CD4-positive, alpha-beta T cell treated with Interleukin-12 subunit alpha and Interleukin-12 subunit beta, for 1 hour (primary cell): ENCODE results near the gene ZNHIT1.
"Not testable (repeated sequence)": the region's sequence is repeated elsewhere in the genome, so short reads cannot be mapped to it uniquely, and the experiment has no call there.

Experiments used
- DNase-seq: peaks from one replicate; pipeline ENCODE4 v3.0.0-alpha.2; 2020

The ZNHIT1 gene

DNA sequence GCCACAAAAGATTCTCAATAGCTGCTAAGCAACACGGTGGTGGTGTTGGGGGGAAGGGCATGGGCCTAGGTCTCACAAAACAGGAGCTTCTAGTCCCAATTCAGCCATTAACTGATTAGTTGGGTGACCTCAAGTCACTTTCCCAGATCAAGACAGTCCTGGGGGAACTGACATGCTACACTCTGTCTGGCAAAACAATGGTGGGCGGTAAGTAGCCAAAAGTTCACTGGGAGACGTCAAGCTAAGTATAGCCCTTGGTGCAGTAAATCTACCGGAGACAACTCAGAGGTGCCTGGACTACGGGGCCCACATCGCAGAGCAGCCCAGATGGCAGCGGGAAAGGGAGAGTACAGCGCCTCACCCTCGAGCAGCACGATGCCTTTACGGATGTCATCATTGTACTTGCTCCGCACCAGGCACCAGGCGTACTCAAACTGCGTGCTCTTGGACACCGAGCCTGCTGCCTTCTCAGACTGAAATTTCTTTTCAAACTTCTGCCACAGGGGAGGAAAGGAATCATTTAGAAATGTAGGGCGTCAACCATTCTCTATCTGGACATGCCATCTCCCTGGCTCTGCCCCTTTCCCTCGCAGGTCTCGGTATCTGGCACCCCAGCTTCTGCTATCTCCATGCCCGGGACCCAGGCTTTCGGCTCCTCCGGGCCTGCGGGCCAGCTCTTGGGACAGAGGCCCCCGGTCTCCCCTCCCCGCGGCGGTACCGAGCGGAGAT is 25.8 kb downstream of the ZNHIT1 start:
- DNase-seq = no peak

DNA sequence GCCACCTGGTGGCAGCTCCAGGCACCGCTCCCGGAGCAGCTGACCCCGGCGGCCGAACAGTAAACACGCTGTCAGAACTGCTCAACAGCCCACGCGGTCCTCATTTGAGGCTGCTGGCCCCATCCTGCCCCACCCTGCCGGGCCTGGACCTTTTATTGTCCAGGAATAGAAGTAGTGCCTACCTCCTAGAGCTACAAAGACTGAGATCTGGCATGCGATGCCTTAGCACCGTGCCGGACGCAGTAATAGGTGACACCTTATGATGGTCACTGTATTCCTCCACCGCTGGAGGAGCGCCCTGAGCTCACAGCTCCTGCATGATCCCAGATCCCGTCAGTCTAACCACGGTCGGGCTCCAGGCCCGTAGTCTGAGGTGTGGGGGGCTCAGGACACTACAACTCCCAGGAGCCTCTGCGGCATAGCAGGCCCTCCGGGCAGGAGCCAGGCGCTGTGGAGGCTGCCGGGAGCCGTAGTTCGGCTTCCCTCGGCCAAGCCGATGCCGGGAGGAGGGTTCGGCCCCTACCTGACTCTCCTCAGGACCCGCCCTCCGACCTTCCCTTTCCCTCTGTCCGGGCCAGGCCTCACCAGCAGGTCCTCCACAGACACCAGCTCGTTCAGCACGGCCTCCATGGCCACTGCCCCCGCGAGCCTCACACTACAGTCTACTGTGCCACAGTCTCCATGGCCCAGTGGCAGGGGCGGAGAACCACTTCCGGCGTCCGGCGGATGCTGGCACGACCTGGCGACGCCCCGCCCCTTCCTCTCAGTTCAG is 26.6 kb downstream of the ZNHIT1 start, which contains the start of gene FIS1:
Gene FIS1 (minus strand): TSS at position 707 of the 772 bp plus-strand sequence. CDS start 77 bp downstream, at position 630.
- DNase-seq = peak; percentile 92

DNA sequence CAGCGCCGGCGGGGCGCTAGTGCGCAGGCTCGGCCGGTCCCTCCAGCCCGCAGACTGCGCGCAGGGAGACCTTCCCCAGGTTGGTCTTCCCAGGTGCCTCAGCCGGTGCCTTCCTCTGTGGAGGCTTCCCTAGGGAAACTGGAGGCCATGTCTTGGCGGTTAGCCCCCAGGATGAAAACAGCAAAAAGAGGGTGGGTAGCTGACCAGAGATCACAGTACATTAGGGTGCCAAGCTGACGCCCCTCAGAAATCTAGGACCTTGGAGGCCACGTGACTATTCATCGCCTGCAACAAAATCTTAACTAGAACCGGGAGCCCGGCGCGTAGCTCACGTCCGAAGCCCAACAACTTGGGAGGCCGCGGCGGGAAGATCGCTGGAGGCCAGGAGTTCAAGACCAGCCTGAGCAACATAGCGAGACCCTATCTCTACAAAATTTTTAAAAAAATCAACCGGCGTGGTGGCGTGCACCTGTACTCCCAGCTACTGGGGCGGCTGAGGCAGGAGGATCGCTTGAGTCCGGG is 27.2 kb downstream of the ZNHIT1 start:
- no peak for DNase-seq

DNA sequence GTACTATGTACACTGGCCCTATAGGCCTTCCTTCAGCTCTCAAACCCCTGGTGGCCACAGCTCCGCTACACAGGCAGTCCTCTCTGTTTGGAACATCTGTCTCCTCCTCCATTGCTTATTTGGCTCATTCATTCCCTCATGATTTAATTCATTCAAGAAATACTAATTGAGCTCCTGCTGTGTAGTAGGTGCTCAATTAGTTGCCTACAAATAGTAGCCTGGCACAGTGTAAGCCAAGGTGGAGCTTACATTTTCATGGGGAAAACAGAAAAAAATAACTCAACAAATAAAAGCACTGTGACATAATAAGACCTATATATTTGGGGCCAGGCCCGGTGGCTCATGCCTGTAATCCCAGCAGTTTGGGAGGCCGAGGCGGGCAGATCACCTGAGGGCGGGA is 30.3 kb downstream of the ZNHIT1 start:
- DNase-seq = no peak

DNA sequence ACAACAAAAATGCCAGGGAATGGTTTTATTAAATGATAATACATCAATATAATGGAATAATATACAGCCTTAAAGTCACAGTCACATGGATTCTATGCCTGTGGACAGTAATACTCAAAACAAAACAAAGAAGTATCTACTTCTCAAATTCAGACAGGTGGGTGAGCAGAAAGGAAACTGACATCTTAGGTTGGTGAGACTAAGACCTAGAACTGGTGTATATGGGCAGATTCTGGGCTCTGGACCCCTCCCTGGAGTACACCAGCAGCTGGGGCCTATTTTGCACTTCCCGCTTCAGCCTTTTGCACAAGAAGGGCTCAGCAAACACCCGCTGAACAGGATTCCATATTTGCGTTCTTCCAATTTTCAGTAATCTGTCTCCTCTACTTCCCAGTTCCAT is 32.4 kb downstream of the ZNHIT1 start:
- DNase-seq = no peak

DNA sequence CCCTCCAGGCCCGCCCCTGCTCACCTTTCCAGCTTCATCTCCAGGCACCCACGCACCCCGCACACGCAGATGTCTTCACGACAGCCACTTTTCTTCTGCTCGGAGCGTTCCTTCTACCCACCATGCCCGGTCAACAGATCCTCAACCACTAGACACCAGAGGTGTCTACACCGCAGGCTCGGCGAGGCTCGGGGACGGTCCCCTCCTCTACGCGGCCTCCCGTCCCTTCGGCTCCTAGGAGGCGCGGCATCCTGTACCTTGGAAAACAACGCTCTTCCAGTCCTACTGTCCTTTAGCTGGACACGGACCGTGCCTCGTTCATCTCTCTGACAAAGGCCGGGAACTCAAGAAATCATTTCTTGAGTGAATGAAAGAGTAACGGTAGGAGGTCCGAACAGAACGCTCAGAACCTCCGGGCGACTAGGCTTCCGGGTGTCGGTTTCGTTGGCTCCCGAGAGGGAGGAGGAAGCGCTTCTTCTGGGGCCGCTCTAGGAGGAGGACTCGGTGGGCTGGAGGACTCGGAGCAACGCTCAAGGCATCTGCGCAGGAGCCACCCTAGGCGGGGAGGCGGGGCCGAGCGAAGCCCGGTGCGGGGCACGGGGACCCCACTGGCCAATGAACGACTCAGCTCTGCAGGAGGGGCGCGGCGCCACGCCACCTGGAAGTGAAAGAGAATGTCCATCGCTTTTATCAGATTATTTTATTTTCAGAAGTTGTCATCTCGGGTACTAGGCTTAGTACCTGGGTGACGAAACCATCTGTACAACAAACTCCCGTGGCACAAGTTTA is 34.1 kb downstream of the ZNHIT1 start:
- peak; percentile 99 for DNase-seq

DNA sequence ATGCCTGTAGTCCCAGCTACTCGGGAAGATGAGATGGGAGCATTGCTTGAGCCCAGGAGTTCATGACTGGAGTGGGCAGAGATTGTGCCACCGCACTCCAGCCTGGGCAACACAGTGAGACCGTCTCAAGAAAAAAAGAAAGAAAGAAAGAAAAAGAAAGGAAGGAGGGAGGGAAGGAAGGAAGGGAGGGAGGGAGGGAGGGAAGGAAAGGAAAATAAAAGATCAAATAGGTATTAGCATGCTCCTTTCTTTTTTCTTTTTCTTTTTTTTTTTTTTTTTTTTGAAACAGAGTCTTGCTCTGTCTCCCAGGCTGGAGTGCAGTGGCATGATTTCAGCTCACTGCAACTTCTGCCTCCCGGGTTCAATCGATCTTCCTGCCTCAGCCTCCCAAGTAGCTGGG is 35.2 kb downstream of the ZNHIT1 start:
- not testable (repeated sequence) for DNase-seq

DNA sequence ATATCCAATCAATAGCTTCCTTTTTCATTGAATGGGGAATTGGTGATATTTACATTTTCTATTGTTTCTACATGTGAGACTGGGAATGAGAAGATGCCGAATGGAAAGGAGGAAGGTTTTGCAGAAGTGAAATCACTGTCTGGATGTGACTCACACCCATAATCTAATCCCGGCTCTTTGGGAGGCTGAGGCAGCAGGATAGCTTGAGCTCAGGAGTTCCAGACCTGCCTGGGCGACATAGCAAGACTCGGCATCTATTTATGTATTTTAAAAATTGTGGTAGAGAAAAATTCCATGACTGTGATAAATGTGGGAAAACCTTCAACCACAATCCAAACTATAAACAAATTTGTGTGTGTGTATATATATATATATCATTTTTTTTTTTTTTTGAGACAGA is 37.8 kb downstream of the ZNHIT1 start:
- DNase-seq = no peak

DNA sequence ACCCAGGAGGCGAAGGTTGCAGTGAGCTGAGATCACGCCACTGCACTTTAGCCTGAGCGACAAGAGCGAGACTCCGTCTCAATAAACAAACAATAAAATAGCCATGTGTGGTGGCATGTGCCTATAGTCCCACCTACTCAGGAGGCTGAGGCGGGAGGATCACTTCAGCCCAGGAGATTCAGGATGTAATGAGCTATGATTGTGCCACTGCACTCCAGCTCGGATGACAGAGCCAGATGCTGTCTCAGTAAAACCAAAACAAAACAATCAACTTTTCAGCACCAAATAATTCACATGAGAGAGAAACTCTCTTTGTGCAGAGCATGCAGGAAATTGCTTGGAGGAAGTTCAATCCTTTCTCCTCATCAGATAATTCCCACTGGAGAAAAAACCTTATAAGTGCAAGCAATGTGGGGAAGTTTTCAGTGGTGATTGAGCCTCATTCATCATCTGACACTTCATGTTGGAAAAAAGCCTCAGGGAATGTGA is 40.3 kb downstream of the ZNHIT1 start:
- no peak for DNase-seq

DNA sequence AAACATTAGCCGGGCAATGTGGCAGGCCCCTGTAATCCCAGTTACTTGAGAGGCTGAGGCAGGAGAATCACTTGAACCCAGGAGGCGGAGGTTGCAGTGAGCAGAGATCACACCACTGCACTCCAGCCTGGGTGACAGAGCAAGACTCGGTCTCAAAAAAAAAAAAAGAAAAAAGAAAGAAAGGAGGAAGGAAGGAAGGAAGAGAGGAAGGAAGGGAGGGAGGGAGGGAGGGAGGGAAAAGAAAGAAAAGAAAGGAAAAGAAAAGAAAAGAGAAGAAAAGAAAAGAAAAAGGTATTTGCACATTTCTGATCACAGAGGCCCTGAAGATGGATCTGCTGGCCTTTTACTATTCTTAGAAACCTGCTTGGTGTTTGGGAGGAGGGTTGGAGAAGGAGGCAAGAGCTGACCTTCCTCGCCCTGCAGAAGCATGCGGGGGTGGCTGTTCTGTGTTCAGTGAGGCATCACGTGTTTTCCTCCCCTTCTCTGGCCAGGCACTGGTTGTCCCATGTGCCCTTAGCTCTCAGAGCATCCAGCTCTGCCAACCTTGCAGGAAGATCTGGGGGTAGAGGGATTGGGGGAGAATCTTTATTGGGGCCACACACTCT is 46.2 kb downstream of the ZNHIT1 start:
- DNase-seq = not testable (repeated sequence)

DNA sequence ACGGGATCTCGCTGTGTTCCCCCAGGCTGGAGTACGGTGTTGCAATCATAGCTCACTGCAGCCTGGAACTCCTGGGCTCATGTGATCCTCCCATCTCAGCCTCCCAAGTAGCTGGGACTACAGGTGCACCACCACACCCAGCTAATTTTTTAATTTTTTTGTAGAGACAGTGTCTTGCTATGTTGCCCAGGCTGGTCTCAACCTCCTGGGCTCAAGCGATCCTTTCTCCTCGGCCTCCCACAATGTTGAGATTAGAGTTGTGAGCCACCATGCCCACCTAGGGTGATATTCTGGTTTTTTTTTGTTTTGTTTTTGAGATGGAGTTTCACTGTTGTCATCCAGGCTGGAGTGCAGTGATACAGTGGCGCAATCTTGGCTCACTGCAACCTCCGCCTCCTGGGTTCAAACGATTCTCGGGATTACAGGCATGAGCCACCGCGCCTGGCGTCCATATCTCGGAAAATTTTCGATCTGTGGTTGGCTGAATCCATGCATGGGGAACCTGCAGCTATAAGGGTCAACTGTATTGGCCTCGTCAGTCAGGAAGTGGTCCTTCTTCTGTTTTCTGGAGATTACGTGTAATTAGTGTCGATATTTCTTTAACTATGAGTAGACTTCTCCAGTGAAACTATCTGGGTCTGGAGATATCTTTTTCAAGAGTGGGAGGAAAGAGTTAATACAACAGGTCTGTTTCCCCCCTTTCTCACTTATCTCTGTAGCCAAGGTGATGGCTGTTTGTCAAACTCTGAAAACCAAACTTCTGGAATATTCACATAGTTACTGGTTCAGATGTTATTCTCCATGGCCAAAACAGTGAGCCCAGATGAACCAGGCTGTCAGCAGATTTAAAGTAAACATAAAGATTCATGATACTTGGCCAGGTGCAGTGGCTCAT is 47.9 kb downstream of the ZNHIT1 start:
- DNase-seq = no peak

DNA sequence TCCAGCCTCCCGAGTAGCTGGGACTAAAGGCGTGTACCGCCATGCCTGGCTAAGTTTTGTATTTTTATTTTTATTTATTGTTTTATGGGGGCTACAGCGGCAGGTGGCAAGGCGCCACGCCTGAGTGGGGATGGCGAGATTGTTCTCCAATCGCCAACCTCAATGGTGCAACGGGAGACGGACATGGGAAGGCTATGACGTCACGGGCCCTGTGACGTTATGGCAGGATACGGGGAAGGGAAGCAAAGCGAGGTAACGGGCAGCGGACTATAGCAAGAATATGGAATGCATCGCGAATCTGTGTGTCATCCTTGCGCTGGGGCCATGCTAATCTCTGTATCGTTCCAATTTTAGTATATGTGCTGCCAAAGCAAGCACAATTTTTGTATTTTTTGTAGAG is 51.7 kb downstream of the ZNHIT1 start:
- DNase-seq = no peak

DNA sequence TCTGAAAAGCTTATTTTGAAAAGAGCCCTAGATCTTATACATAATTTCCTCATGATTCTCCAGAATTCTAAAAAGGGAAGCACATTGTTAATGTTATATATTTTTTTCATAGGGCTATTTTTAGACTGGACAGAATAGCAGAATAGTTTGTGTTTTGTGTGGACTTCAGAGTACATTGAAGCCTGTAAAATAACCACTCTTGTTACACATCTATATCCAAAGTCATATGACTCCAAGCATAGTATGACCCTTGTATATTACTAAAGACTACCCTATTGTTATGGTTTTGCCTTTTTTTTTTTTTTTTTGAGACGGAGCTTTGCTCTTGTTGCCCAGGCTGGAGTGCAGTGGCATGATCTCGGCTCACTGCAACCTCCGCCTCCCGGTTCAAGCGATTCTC is 53.1 kb downstream of the ZNHIT1 start:
- DNase-seq = no peak

DNA sequence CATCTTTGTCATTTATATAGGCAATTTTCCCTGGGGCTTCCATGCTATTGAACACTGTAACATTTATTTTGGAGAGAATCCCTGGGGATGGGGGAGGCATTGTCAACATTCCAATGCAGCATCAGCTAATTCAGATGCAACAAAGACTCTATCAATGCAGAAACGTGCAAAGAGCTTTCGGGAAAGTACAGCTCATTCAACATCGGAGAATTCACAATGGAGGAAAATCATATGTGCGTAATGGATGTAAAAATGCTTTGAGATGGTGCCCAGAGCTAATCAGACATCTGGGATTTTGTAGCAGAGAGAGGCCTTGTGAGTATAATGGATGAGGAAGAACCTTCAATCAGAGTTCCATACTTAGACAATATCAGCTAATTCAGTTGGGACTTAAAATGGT is 55.2 kb downstream of the ZNHIT1 start:
- DNase-seq = no peak
